MM.1S (cell line): ENCODE results near the gene UGGT2.

ENCODE experiments used
- CTCF ChIP-seq: fragments of 300-600 bp; sonication (generic); IDR thresholded peaks from 2 replicates; pipeline ENCODE4 v1.5.1; 2016; ENCODE audit warnings: antibody characterized with exemption, low read length, mixed read lengths
- EZH2 ChIP-seq: fragments of 300-600 bp; sonication (generic); optimal IDR thresholded peaks from 2 replicates; pipeline ENCODE3; 2017; ENCODE audit warnings: low read depth, mild to moderate bottlenecking, antibody characterized with exemption, low read length, mixed read lengths
- EZH2phosphoT487 ChIP-seq: fragments of 300-600 bp; sonication (generic); IDR thresholded peaks from 2 replicates; pipeline ENCODE4 v1.6.1; 2018; ENCODE audit warnings: antibody characterized with exemption, low read length

GRCh38 chr13:95756072-95756471 lies 297.1 kb downstream of the UGGT2 start:
- TF ChIP-seq CTCF (no peak), EZH2phosphoT487 (no peak), EZH2 (no peak)
